22Rv1 (cell line): ENCODE results near the gene SLC6A4.

Experiments used
- H3K27ac ChIP-seq: fragments of 450-650 bp; 2 replicates; pipeline ENCODE4 v1.5.1; 2017
- CTCF ChIP-seq: fragments of 450-650 bp; IDR thresholded peaks from 2 replicates; pipeline ENCODE4 v1.5.1; 2017; ENCODE audit warnings: mild to moderate bottlenecking
- ZFX ChIP-seq: fragments of 450-650 bp; IDR thresholded peaks from 2 replicates; pipeline ENCODE4 v1.6.1; 2017; ENCODE audit warnings: antibody characterized with exemption, borderline replicate concordance

Gene SLC6A4

DNA sequence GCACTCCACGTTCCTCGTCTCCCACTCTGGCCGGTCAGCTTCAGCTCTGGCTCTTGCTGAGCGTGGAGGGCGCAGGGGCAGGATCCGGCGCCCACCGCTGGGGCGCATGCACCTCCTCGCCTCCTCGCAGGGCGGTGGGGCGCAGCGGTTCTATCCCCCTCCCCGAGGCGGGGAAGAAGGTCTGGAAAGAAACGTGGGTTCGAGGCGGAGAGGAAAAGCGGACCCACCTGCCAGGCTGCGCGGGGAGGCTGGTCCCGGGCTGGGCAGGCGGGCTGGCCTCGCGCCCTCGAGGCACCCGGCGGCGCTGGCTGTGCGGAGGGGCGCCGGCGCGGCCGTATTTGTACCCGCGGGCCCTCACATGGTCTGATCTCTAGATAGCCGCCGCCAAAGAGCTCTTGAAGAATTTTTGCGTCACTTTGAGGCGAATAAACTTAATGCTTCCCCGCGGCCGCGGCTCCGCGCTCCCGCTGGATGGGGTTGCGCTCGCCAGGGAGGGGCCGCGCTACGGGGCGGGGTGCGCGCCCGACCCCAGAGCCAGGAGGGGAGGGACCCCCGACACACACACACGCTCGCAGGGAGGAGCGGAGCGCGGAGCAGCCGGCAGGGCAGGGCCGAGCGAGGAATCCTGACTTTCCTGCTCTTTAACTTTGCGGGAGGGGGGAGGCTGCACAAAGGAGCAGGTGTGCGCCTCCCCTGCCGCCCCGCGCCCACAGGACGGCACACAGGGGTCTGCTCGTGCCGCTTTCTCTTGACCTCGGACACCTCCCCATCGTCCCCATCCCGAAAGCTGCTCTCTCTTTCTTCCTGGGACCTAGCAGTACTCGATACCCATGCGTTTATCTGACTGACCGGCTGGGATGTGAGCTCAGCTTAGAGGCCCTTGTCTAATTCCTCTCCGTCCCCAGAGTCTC is at the start of gene SLC6A4:
SLC6A4 (minus strand) TSS at position 312 of the 911 bp plus-strand sequence. CDS start 13,739 bp downstream, outside the sequence.
- H3K27ac ChIP-seq, result no peak within 1 kb of the TSS
- TF ChIP-seq CTCF, result no peak
- TF ChIP-seq ZFX, result no peak

GRCh38 chr17:30279156-30279555 is 43.7 kb upstream of the SLC6A4 start:
- no peak for TF ChIP-seq ZFX
- no peak for TF ChIP-seq CTCF
- no peak overlapping the region for H3K27ac ChIP-seq

- TF ChIP-seq ZFX (no peak), CTCF (peak; percentile 33)
- H3K27ac ChIP-seq, result no peak overlapping the region
Observed at GRCh38 chr17:30278032-30278431, 42.5 kb upstream of the SLC6A4 start.

GRCh38 chr17:30275911-30276310 is 40.4 kb upstream of the SLC6A4 start:
- no peak for TF ChIP-seq CTCF
- TF ChIP-seq ZFX, result no peak
- no peak overlapping the region for H3K27ac ChIP-seq

- TF ChIP-seq CTCF (no peak), ZFX (no peak)
- no peak overlapping the region for H3K27ac ChIP-seq
Observed at GRCh38 chr17:30274887-30275286, 39.4 kb upstream of the SLC6A4 start.

- H3K27ac ChIP-seq, result no peak overlapping the region
- TF ChIP-seq CTCF (no peak), ZFX (no peak)
Observed at GRCh38 chr17:30273373-30273772, 37.9 kb upstream of the SLC6A4 start.

GRCh38 chr17:30271102-30271501 is 35.6 kb upstream of the SLC6A4 start:
- H3K27ac ChIP-seq, result no peak overlapping the region
- TF ChIP-seq ZFX (no peak), CTCF (no peak)
